GM19328 (cell line): ENCODE results near the gene PRKAR1B.

Source experiments
- ATAC-seq: cut with Tn5 transposase; IDR thresholded peaks from one replicate; pipeline ENCODE4 v1.9.1; 2021; ENCODE audit warnings: mild to moderate bottlenecking, moderate library complexity; ENCODE audit not compliant: unreplicated experiment

PRKAR1B gene

GRCh38 chr7:501526-501925, 225.6 kb downstream of the PRKAR1B start:
- no peak for ATAC-seq

GRCh38 chr7:500521-501420, 226.3 kb downstream of the PRKAR1B start:
- ATAC-seq, result no peak

GRCh38 chr7:499853-500485, 227.1 kb downstream of the PRKAR1B start:
- no peak for ATAC-seq
